Activated CD8-positive, alpha-beta T cell treated with anti-CD3 and anti-CD28 coated beads for 36 hours (primary cell): ENCODE results near the gene ZNHIT1. TPM values are rescaled to one million over a fixed set of nuclear protein-coding genes. Genes with fewer than 3 reads are reported as not detected.
"Not testable (repeated sequence)": the region's sequence is repeated elsewhere in the genome, so short reads cannot be mapped to it uniquely, and the experiment has no call there.

ENCODE experiments used
- ATAC-seq: fragments of 200-7000 bp; cut with Tn5 transposase; one replicate; pipeline ENCODE4 v1.10.0; 2021; ENCODE audit warnings: mild to moderate bottlenecking, moderate library complexity
- CTCF ChIA-PET: fragments of 350-600 bp; sonication (Branson Sonifier 250); formaldehyde crosslinking; loops from one replicate; lab custom pipeline; 2021; ENCODE audit warnings: antibody characterized with exemption; lab: Charles Lee
- POLR2A ChIA-PET: fragments of 350-600 bp; sonication (Branson Sonifier 250); formaldehyde crosslinking; loops from one replicate; lab custom pipeline; 2021; ENCODE audit warnings: antibody characterized with exemption; lab: Charles Lee
- DNase-seq: peaks from one replicate; pipeline ENCODE4 v3.0.0-alpha.2; 2020
- H3K27ac Mint-ChIP-seq: one replicate; pipeline ENCODE4 v1.8.0; 2021; ENCODE audit warnings: mild to moderate bottlenecking, mixed read lengths
- H3K27me3 Mint-ChIP-seq: one replicate; pipeline ENCODE4 v1.8.0; 2021; ENCODE audit warnings: mixed read lengths
- H3K36me3 Mint-ChIP-seq: one replicate; pipeline ENCODE4 v1.8.0; 2021; ENCODE audit warnings: low read depth, mixed read lengths
- H3K4me1 Mint-ChIP-seq: one replicate; pipeline ENCODE4 v1.8.0; 2021; ENCODE audit warnings: low read depth, mixed read lengths
- H3K4me3 Mint-ChIP-seq: one replicate; pipeline ENCODE4 v1.8.0; 2021; ENCODE audit warnings: mild to moderate bottlenecking, moderate library complexity, mixed read lengths
- H3K9me3 Mint-ChIP-seq: one replicate; pipeline ENCODE4 v1.8.0; 2021; ENCODE audit warnings: mixed read lengths
- CTCF ChIP-seq: fragments of 200-600 bp; IDR thresholded peaks from one replicate; pipeline ENCODE4 v1.8.0; 2022; ENCODE audit warnings: antibody characterized with exemption, mild to moderate bottlenecking
- intact Hi-C: fragments of 100-400 bp; cut with micrococcal nuclease; formaldehyde crosslinking; loops from one replicate; pipeline ENCODE4 v1.10.0; 2022
- total RNA-seq, 2 experiments: library from RNA; stranded (reverse); gene quantifications; one replicate each; pipeline ENCODE4 v1.2.3, GENCODE V29; 2021

The ZNHIT1 gene
- total RNA-seq, 2 experiments from 2014 or later, result 36.8 to 37.9 TPM

GRCh38 chr7:101200504-101200861, 17.5 kb upstream of the ZNHIT1 start:
- Mint-ChIP-seq H3K4me3 (no peak overlapping the region), H3K4me1 (peaks cover 2% of the 10 kb centered on the region), H3K27ac (no peak overlapping the region), H3K9me3 (no peaks in the 10 kb centered on the region), H3K36me3 (no peaks in the 10 kb centered on the region), H3K27me3 (peaks cover 29% of the 10 kb centered on the region)
- intact Hi-C loops, result no loop called here
- ATAC-seq, result no peak
- CTCF ChIA-PET, result interaction anchor here (0.6 to 2.0 kb wide), 4 partner anchors 8 to 205 kb away, joined by 3 to 9 read pairs (median 6); partner anchors contain the start of genes PLOD3 and ZNHIT1
- DNase-seq, result no peak
- POLR2A ChIA-PET, result interaction anchor here (0.5 kb wide), 1 partner anchor 21 kb away, joined by 3 read pairs; no protein-coding TSS in a partner anchor
- TF ChIP-seq CTCF, result no peak

GRCh38 chr7:101200862-101201599, 16.9 kb upstream of the ZNHIT1 start, which contains the start of gene MOGAT3:
Gene MOGAT3, minus strand, starts transcription at chr7:101201036. Its CDS starts 182 bp downstream, at chr7:101200854.
- Mint-ChIP-seq H3K9me3 (no peaks in the 10 kb centered on the region), H3K27me3 (peaks cover 27% of the 10 kb centered on the region), H3K36me3 (no peaks in the 10 kb centered on the region), H3K27ac (no peak within 1 kb of the TSS), H3K4me3 (no peak within 1 kb of the TSS), H3K4me1 (peaks cover 2% of the 10 kb centered on the region)
- ChIA-PET CTCF (interaction anchor here (0.6 to 2.0 kb wide), 3 partner anchors 9 to 204 kb away, joined by 3 to 9 read pairs (median 8); no protein-coding TSS in a partner anchor), POLR2A (interaction anchor here (0.5 kb wide), 1 partner anchor 21 kb away, joined by 3 read pairs; no protein-coding TSS in a partner anchor)
- intact Hi-C loops, result no loop called here
- TF ChIP-seq CTCF, result no peak
- DNase-seq (no peak), ATAC-seq (peak; percentile 56)

- intact Hi-C loops, result no loop called here
- no peak for ATAC-seq
- Mint-ChIP-seq H3K27me3 (peaks cover 27% of the 10 kb centered on the region), H3K27ac (no peak overlapping the region), H3K4me3 (no peak overlapping the region), H3K4me1 (peaks cover 2% of the 10 kb centered on the region), H3K36me3 (peaks cover 2% of the 10 kb centered on the region), H3K9me3 (no peaks in the 10 kb centered on the region)
- ChIA-PET CTCF (interaction anchor here (2.0 to 4.7 kb wide), 2 partner anchors 9 to 10 kb away, joined by 9 to 24 read pairs; no protein-coding TSS in a partner anchor), POLR2A (interaction anchor here (0.8 kb wide), 1 partner anchor 15 kb away, joined by 3 read pairs; the partner anchor contains the start of gene PLOD3)
- no peak for DNase-seq
- TF ChIP-seq CTCF, result no peak
Observed at GRCh38 chr7:101201695-101202602, 16.0 kb upstream of the ZNHIT1 start.

- H3K4me1 Mint-ChIP-seq, result peaks cover 2% of the 10 kb centered on the region
- no peak overlapping the region for H3K4me3 Mint-ChIP-seq
- CTCF ChIA-PET, result interaction anchor here (4.7 kb wide), 1 partner anchor 10 kb away, joined by 24 read pairs; no protein-coding TSS in a partner anchor
- TF ChIP-seq CTCF, result no peak
- peaks cover 2% of the 10 kb centered on the region for H3K36me3 Mint-ChIP-seq
- DNase-seq (no peak), ATAC-seq (no peak)
- peaks cover 27% of the 10 kb centered on the region for H3K27me3 Mint-ChIP-seq
- no peaks in the 10 kb centered on the region for H3K9me3 Mint-ChIP-seq
- intact Hi-C loops, result no loop called here
- H3K27ac Mint-ChIP-seq, result no peak overlapping the region
- POLR2A ChIA-PET, result interaction anchor here (0.8 kb wide), 1 partner anchor 15 kb away, joined by 3 read pairs; the partner anchor contains the start of gene PLOD3
Observed at GRCh38 chr7:101202603-101202918, 15.4 kb upstream of the ZNHIT1 start.

GRCh38 chr7:101203740-101204738, 13.9 kb upstream of the ZNHIT1 start:
- H3K9me3 Mint-ChIP-seq, DNase-seq, intact Hi-C loops, POLR2A ChIA-PET, ATAC-seq, H3K36me3 Mint-ChIP-seq, H3K4me1 Mint-ChIP-seq: not testable (repeated sequence)
- H3K4me3 Mint-ChIP-seq, result peak overlapping the region; percentile 22
- peaks cover 27% of the 10 kb centered on the region for H3K27me3 Mint-ChIP-seq
- peak overlapping the region; percentile 47 for H3K27ac Mint-ChIP-seq
- CTCF ChIA-PET, result interaction anchor here (4.7 kb wide), 1 partner anchor 11 kb away, joined by 24 read pairs; no protein-coding TSS in a partner anchor
